HepG2 (cell line): ENCODE data around the gene SBK2. TPM values are rescaled to one million over a fixed set of nuclear protein-coding genes. Genes with fewer than 3 reads are reported as not detected.

Source experiments
- ATAC-seq: fragments of 200-7000 bp; cut with Tn5 transposase; 3 replicates; pipeline ENCODE4 v1.9.1; 2020; ENCODE audit warnings: mild to moderate bottlenecking, moderate library complexity
- BruUV-seq: library from RNA; stranded (reverse); fragments of 400-500 nt; replicated peaks from 2 replicates; lab custom pipeline; 2021; lab: Mats Ljungman, UMichigan
- CTCF ChIA-PET: fragments of 300-600 bp; formaldehyde crosslinking; extraction: SDS; loops from one replicate; lab custom pipeline; 2021; ENCODE audit warnings: low total read pairs, inconsistent platforms, low intra/inter-chr PET ratio; lab: Yijun Ruan, JAX
- POLR2A ChIA-PET: fragments of 350-600 bp; sonication (Branson Sonifier 250); formaldehyde crosslinking; loops from one replicate; lab custom pipeline; 2020; ENCODE audit warnings: antibody characterized with exemption, inconsistent platforms; lab: Yijun Ruan, JAX
- DNase-seq: peaks from one replicate; pipeline ENCODE4 v3.0.0-alpha.2; 2015; ENCODE audit warnings: low spot score
- FAIRE-seq: peaks from 3 replicates; lab custom pipeline; 2011; peaks lifted over from hg19 to GRCh38; lab: Jason Lieb, UNC
- H2AFZ ChIP-seq: one replicate; pipeline ENCODE4 v1.6.1; 2011; ENCODE audit warnings: low read length, inconsistent platforms
- H3K27ac ChIP-seq: fragments of 300-600 bp; 3 replicates; pipeline ENCODE4 v1.8.0; 2011; ENCODE audit warnings: mixed run types, mild to moderate bottlenecking, mixed read lengths, low read length, inconsistent platforms; ENCODE audit not compliant: insufficient read depth; ENCODE audit errors: extremely low read length
- H3K27me3 ChIP-seq, 2 experiments: fragments of 200-600 bp in 1 of 2; 2 replicates in 1 of 2; 3 replicates in 1 of 2; pipeline versions ENCODE4 v1.6.0 to v1.8.0; 2011; ENCODE audit warnings: low read length in 2 of 2, mild to moderate bottlenecking in 2 of 2, moderate library complexity in 2 of 2, inconsistent platforms in 1 of 2; ENCODE audit not compliant: insufficient read depth in 2 of 2, control insufficient read depth in 1 of 2
- H3K36me3 ChIP-seq, 2 experiments: fragments of 200-600 bp in 1 of 2; replicated peaks in 1 of 2; 2 replicates in 1 of 2; 3 replicates in 1 of 2; pipeline versions ENCODE4 v1.5.1 to v1.8.0; 2011; ENCODE audit warnings: low read length in 2 of 2, inconsistent platforms in 1 of 2; ENCODE audit not compliant: insufficient read depth in 2 of 2, control insufficient read depth in 1 of 2
- H3K4me1 ChIP-seq: 2 replicates; pipeline ENCODE4 v1.5.1; 2012; ENCODE audit warnings: low read length, inconsistent platforms; ENCODE audit not compliant: insufficient read depth
- H3K4me2 ChIP-seq: 2 replicates; pipeline ENCODE4 v1.6.0; 2011; ENCODE audit warnings: low read depth, low read length, inconsistent platforms
- H3K4me3 ChIP-seq, 3 experiments: fragments of 200-600 bp in 1 of 3; sonication (generic), shearing (Covaris generic) in 1 of 3; replicated peaks in 1 of 3; 2 replicates each; pipeline ENCODE4 v1.5.1; 2011 to 2016; ENCODE audit warnings: low read length in 3 of 3, inconsistent platforms in 2 of 3, low read depth in 2 of 3, mild to moderate bottlenecking in 2 of 3, control low read depth in 1 of 3, mixed read lengths in 1 of 3; ENCODE audit not compliant: insufficient read depth in 1 of 3
- H3K79me2 ChIP-seq: one replicate; pipeline ENCODE4 v1.6.1; 2011; ENCODE audit warnings: low read length, inconsistent platforms; ENCODE audit not compliant: insufficient read depth
- H3K9ac ChIP-seq: 2 replicates; pipeline ENCODE4 v1.6.0; 2011; ENCODE audit warnings: mild to moderate bottlenecking, low read depth, low read length, inconsistent platforms; ENCODE audit not compliant: insufficient read depth
- H3K9me3 ChIP-seq: 2 replicates; pipeline ENCODE4 v1.5.1; 2012; ENCODE audit warnings: mild to moderate bottlenecking, low read length
- H4K20me1 ChIP-seq: 2 replicates; pipeline ENCODE4 v1.6.0; 2011; ENCODE audit warnings: inconsistent platforms, mild to moderate bottlenecking, low read length, moderate library complexity; ENCODE audit not compliant: insufficient read depth
- ADNP ChIP-seq: sonication (generic); formaldehyde crosslinking; IDR thresholded peaks from 2 replicates; pipeline ENCODE4 v1.4.0; 2020; ENCODE audit warnings: missing genetic modification reagents
- DRAP1 ChIP-seq: IDR thresholded peaks from 2 replicates; pipeline ENCODE4 v1.6.1; 2016; ENCODE audit warnings: missing genetic modification reagents, missing compliant biosample characterization
- HOXA7 ChIP-seq: sonication (generic); formaldehyde crosslinking; IDR thresholded peaks from 2 replicates; pipeline ENCODE4 v1.8.1; 2022; ENCODE audit warnings: mild to moderate bottlenecking, missing genetic modification reagents, moderate library complexity
- KLF9 ChIP-seq: IDR thresholded peaks from 2 replicates; pipeline ENCODE4 v1.6.1; 2016; ENCODE audit warnings: low read depth
- MAZ ChIP-seq, 2 experiments: sonication (generic) in 1 of 2; formaldehyde crosslinking in 1 of 2; IDR thresholded peaks; 2 replicates each; pipeline versions ENCODE4 v1.5.0 to v1.6.1; 2012 to 2020; ENCODE audit warnings: low read depth in 2 of 2, mild to moderate bottlenecking in 2 of 2, borderline replicate concordance in 1 of 2, improper control_type of control experiment in 1 of 2, low read length in 1 of 2, missing genetic modification reagents in 1 of 2, moderate library complexity in 1 of 2
- MTA3 ChIP-seq: sonication (generic); formaldehyde crosslinking; IDR thresholded peaks from 2 replicates; pipeline ENCODE4 v1.4.0; 2020; ENCODE audit warnings: missing genetic modification reagents
- PLRG1 ChIP-seq: fragments of 450-650 bp; conservative IDR thresholded peaks from 2 replicates; pipeline ENCODE4 v1.6.1; 2016
- RBFOX2 ChIP-seq: fragments of 200-400 bp; formaldehyde crosslinking; IDR thresholded peaks from 2 replicates; pipeline ENCODE4 v1.6.1; 2017; ENCODE audit warnings: low read depth, mild to moderate bottlenecking, low read length
- RXRA ChIP-seq: sonication (generic); formaldehyde crosslinking; IDR thresholded peaks from 2 replicates; pipeline ENCODE4 v1.5.1; 2020; ENCODE audit warnings: missing genetic modification reagents
- ZBTB33 ChIP-seq: sonication (generic); formaldehyde crosslinking; IDR thresholded peaks from 2 replicates; pipeline ENCODE4 v1.4.0; 2020; ENCODE audit warnings: missing genetic modification reagents
- ZFY ChIP-seq: sonication (generic); formaldehyde crosslinking; IDR thresholded peaks from 2 replicates; pipeline ENCODE4 v1.4.0; 2020; ENCODE audit warnings: missing genetic modification reagents
- ZNF18 ChIP-seq: sonication (generic); formaldehyde crosslinking; IDR thresholded peaks from 2 replicates; pipeline ENCODE4 v1.8.0; 2022; ENCODE audit warnings: mild to moderate bottlenecking, missing genetic modification reagents; ENCODE audit not compliant: insufficient replicate concordance
- ZNF746 ChIP-seq: sonication (generic); formaldehyde crosslinking; IDR thresholded peaks from 2 replicates; pipeline ENCODE4 v1.8.0; 2022; ENCODE audit warnings: mild to moderate bottlenecking, missing genetic modification reagents
- WGBS: methylation state at CpG from one replicate; pipeline ENCODE4 v1.1.6; 2017; ENCODE audit warnings: low lambda C conversion rate; 5-methylcytosine and 5-hydroxymethylcytosine counted together
- in situ Hi-C: cut with HindIII; loops from 2 replicates; pipeline ENCODE4 v1.10.0; 2017; ENCODE audit warnings: low pct_unique_long_range_greater_than_20kb; ENCODE audit not compliant: extremely low pct_ligation_motif_present
- intact Hi-C: fragments of 100-400 bp; cut with micrococcal nuclease; formaldehyde crosslinking; loops from one replicate; pipeline ENCODE4 v1.10.0; 2022; ENCODE audit not compliant: unreplicated experiment
- polyA plus RNA-seq, 8 experiments: library from polyadenylated mRNA; depleted of rRNA in 3 of 8; stranded (reverse) in 7 of 8; unstranded in 1 of 8; fragments of >200 nt; fragmentation: Illumina TruSeq in 4 of 8; extraction: Trizol in 4 of 8; gene quantifications; 2 replicates each; pipeline versions ENCODE4 v1.2.1 to v1.2.3, GENCODE V29; 2011 to 2016; ENCODE audit warnings: low read depth in 4 of 8, missing spikeins in 1 of 8, mixed read lengths in 1 of 8; ENCODE audit not compliant: insufficient read depth in 1 of 8
- total RNA-seq, 5 experiments: library from RNA; depleted of rRNA; stranded (reverse); fragments of >200 nt; fragmentation: Illumina TruSeq; extraction: Trizol; gene quantifications; 2 replicates each; pipeline ENCODE4 v1.2.3, GENCODE V29; 2016; ENCODE audit warnings: low read depth in 1 of 5

Gene SBK2
- total and polyA plus RNA-seq, 2 of the 13 experiments (the other 11 are each of a cell fraction or from before 2014, with no cell fraction given): 0.24 TPM; not detected in 1

GRCh38 chr19:55486971-55487923 lies 49.7 kb downstream of the SBK2 start (continued):
- TF ChIP-seq ZNF746 (CRISPR knock-in tag) (no peak), ADNP (CRISPR knock-in tag) (no peak), KLF9 (CRISPR knock-in tag) (no peak), DRAP1 (CRISPR knock-in tag) (no peak), RXRA (CRISPR knock-in tag) (0 out of 2 replicates have a peak, but pooled peaks have one; percentile 12), ZFY (CRISPR knock-in tag) (peak; percentile 38; the same call in 1 of the 2 replicates), ZNF18 (CRISPR knock-in tag) (peak; percentile 35)

GRCh38 chr19:55486043-55486970 lies 50.6 kb downstream of the SBK2 start:
- no peak for DNase-seq
- TF ChIP-seq MAZ (IDR thresholded peaks at IDR 0.05; ENCODE audit: borderline replicate concordance, low read depth, low read length) (no peak), MAZ (CRISPR knock-in tag; IDR thresholded peaks at IDR 0.05; ENCODE audit: low read depth) (no peak), PLRG1 (no peak), RBFOX2 (0 out of 2 replicates have a peak, but pooled peaks have one; percentile 27), HOXA7 (CRISPR knock-in tag) (no peak), MTA3 (CRISPR knock-in tag) (no peak), ZBTB33 (CRISPR knock-in tag) (peak; percentile 84)

More at GRCh38 chr19:55486043-55486970, 50.6 kb downstream of the SBK2 start:
- H3K4me3 ChIP-seq: peak overlapping the region in 2 of 3 experiments; percentile 69 to 79; a peak in 3 of 6 replicates
- H3K79me2 ChIP-seq: no peaks in the 10 kb centered on the region
- no TSS peak for BruUV-seq
- WGBS: 93% methylated on average over 16 of the region's 53 CpGs
- H2AFZ ChIP-seq: no peak overlapping the region
- H3K27me3 ChIP-seq: peaks cover 7 to 18% of the 10 kb centered on the region in 2 experiments
- H3K9ac ChIP-seq: no peak overlapping the region; the same call in 1 of the 2 replicates
- peak overlapping the region; percentile 91 for H3K4me2 ChIP-seq
- H3K36me3 ChIP-seq: no peaks in the 10 kb centered on the region
- CTCF ChIA-PET: no interaction called here
- FAIRE-seq: no peak
- H3K9me3 ChIP-seq: no peaks in the 10 kb centered on the region
- no peak for ATAC-seq
- in situ Hi-C loops (no loop called here), intact Hi-C loops (no loop called here)
- H3K27ac ChIP-seq: no peak overlapping the region
- peaks cover 33% of the 10 kb centered on the region for H3K4me1 ChIP-seq
- POLR2A ChIA-PET: interaction anchor here (1.2 to 4.3 kb wide), 5 partner anchors 8 to 120 kb away, joined by 3 to 44 read pairs (median 4); partner anchors contain the start of genes ISOC2 and ZNF628
- H4K20me1 ChIP-seq: no peaks in the 10 kb centered on the region
